Measurements from ENCODE around the gene SMCO1.

The SMCO1 gene

GRCh38 chr3:196502775-196503195 is 12.4 kb downstream of the SMCO1 start (continued):
- TF ChIP-seq PRDM2 (tag by site-specific recombination; IDR thresholded peaks at IDR 0.05; ENCODE audit: borderline replicate concordance) (no peak), KLF7 (tag by site-specific recombination; IDR thresholded peaks at IDR 0.05; ENCODE audit: borderline replicate concordance) (no peak), KLF17 (tag by site-specific recombination; IDR thresholded peaks at IDR 0.05) (0 out of 2 replicates have a peak, but pooled peaks have one; percentile 26), ZNF555 (tag by site-specific recombination; conservative IDR thresholded peaks at IDR 0.05) (no peak), ZNF366 (tag by site-specific recombination; conservative IDR thresholded peaks at IDR 0.05) (no peak), ZBTB17 (tag by site-specific recombination; IDR thresholded peaks at IDR 0.05) (peak; percentile 90), KLF1 (tag by site-specific recombination; IDR thresholded peaks at IDR 0.05) (no peak), IKZF3 (tag by site-specific recombination; IDR thresholded peaks at IDR 0.05) (no peak), ZNF324 (tag by site-specific recombination; IDR thresholded peaks at IDR 0.05) (no peak), ZNF26 (tag by site-specific recombination; IDR thresholded peaks at IDR 0.05) (no peak), ZFP69B (tag by site-specific recombination; IDR thresholded peaks at IDR 0.05) (0 out of 2 replicates have a peak, but pooled peaks have one; percentile 14), ZNF830 (tag by site-specific recombination; IDR thresholded peaks at IDR 0.05; ENCODE audit: low read depth) (no peak), ZSCAN4 (tag by site-specific recombination; IDR thresholded peaks at IDR 0.05) (no peak), ZNF660 (tag by site-specific recombination; IDR thresholded peaks at IDR 0.05) (peak; percentile 57), ZNF175 (tag by site-specific recombination; IDR thresholded peaks at IDR 0.05) (no peak)

GRCh38 chr3:196501316-196502044 is 13.7 kb downstream of the SMCO1 start:
- Histone ChIP-seq H3K27ac (ENCODE audit: extremely low read depth, low read depth, low read length) (no peak overlapping the region), H3K36me3 (ENCODE audit: control insufficient read depth in 2 of 2, insufficient read depth in 1 of 2, low read length in 2 of 2) (no peaks in the 10 kb centered on the region), H3K4me3 (ENCODE audit: low read depth, low read length) (peak overlapping the region; percentile 91), H3K9me3 (ENCODE audit: control insufficient read depth, insufficient read depth, low read depth, low read length) (no peaks in the 10 kb centered on the region), H3K4me1 (ENCODE audit: control insufficient read depth, insufficient read depth, low read length) (no peaks in the 10 kb centered on the region)
- ChIA-PET POLR2A (interaction anchor here (0.7 kb wide), 1 partner anchor 27 kb away, joined by 3 read pairs; no protein-coding TSS in a partner anchor), CTCF (no interaction called here)
- TF ChIP-seq PRDM1 (tag by site-specific recombination; IDR thresholded peaks at IDR 0.05) (peak; percentile 92), ZNF335 (tag by site-specific recombination; conservative IDR thresholded peaks at IDR 0.05) (no peak), SP2 (tag by site-specific recombination; IDR thresholded peaks at IDR 0.05) (0 out of 2 replicates have a peak, but pooled peaks have one; percentile 4), IKZF3 (tag by site-specific recombination; IDR thresholded peaks at IDR 0.05) (0 out of 2 replicates have a peak, but pooled peaks have one; percentile 45), ZNF140 (tag by site-specific recombination; IDR thresholded peaks at IDR 0.05) (no peak)
